ENCODE measurements around the gene GALNS. TPM values are rescaled to one million over a fixed set of nuclear protein-coding genes. Genes with fewer than 3 reads are reported as not detected.

Gene GALNS
- polyA plus RNA-seq, 1 donor from 2014 or later: 8.4 TPM

GRCh38 chr16:88809676-88810165, 47.0 kb downstream of the GALNS start:
- Mint-ChIP-seq H3K27ac (peak overlapping the region in 2 of 3 donors; percentile 81 to 89), H3K9me3 (no peaks in the 10 kb centered on the region), H3K4me1 (peaks cover 0 to 8% (median 6%) of the 10 kb centered on the region in 3 donors), H3K27me3 (no peaks in the 10 kb centered on the region), H3K36me3 (no peaks in the 10 kb centered on the region), H3K4me3 (peak overlapping the region in 2 of 4 donors; percentile 86 to 97)

- no peak overlapping the region for H3K27ac Mint-ChIP-seq
- peaks cover 0 to 8% (median 6%) of the 10 kb centered on the region in 3 donors for H3K4me1 Mint-ChIP-seq
- H3K9me3 Mint-ChIP-seq: no peaks in the 10 kb centered on the region
- peak overlapping the region in 2 of 4 donors; percentile 65 to 86 for H3K4me3 Mint-ChIP-seq
- H3K36me3 Mint-ChIP-seq: no peaks in the 10 kb centered on the region
- H3K27me3 Mint-ChIP-seq: no peaks in the 10 kb centered on the region
Measured at GRCh38 chr16:88809068-88809675, 47.6 kb downstream of the GALNS start.

- peak overlapping the region in 1 of 3 donors; percentile 65 for H3K27ac Mint-ChIP-seq
- H3K27me3 Mint-ChIP-seq: no peaks in the 10 kb centered on the region
- H3K4me3 Mint-ChIP-seq: peak overlapping the region in 1 of 4 donors; percentile 86
- H3K4me1 Mint-ChIP-seq: peaks cover 0 to 8% (median 0%) of the 10 kb centered on the region in 3 donors
- no peaks in the 10 kb centered on the region for H3K36me3 Mint-ChIP-seq
- H3K9me3 Mint-ChIP-seq: no peaks in the 10 kb centered on the region
Measured at GRCh38 chr16:88807626-88808453, 48.9 kb downstream of the GALNS start.

DNA sequence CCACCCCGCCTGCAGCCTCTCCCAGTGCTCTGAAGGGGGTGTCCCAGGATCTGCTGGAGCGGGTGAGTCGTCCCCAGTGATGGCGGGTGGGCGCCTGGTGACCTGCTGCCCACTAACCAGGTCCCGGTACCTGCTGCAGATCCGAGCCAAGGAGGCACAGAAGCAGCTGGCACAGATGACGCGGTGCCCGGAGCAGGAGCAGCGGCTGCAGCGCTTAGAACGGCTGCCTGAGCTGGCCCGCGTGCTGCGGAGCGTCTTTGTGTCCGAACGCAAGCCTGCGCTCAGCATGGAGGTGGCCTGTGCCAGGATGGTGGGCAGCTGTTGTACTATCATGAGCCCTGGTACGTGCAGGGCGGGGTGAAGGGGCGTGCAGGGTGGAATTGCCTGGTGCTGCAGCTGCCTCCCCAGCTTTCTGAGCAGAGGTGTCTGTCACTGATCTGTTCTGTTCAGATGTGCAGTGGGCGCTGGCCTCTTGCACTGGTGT, 49.6 kb downstream of the GALNS start:
- peak overlapping the region in 1 of 3 donors; percentile 28 for H3K27ac Mint-ChIP-seq
- no peaks in the 10 kb centered on the region for H3K9me3 Mint-ChIP-seq
- no peaks in the 10 kb centered on the region for H3K36me3 Mint-ChIP-seq
- peak overlapping the region in 1 of 4 donors; percentile 27 for H3K4me3 Mint-ChIP-seq
- H3K27me3 Mint-ChIP-seq: no peaks in the 10 kb centered on the region
- H3K4me1 Mint-ChIP-seq: peaks cover 0 to 7% (median 0%) of the 10 kb centered on the region in 3 donors

DNA sequence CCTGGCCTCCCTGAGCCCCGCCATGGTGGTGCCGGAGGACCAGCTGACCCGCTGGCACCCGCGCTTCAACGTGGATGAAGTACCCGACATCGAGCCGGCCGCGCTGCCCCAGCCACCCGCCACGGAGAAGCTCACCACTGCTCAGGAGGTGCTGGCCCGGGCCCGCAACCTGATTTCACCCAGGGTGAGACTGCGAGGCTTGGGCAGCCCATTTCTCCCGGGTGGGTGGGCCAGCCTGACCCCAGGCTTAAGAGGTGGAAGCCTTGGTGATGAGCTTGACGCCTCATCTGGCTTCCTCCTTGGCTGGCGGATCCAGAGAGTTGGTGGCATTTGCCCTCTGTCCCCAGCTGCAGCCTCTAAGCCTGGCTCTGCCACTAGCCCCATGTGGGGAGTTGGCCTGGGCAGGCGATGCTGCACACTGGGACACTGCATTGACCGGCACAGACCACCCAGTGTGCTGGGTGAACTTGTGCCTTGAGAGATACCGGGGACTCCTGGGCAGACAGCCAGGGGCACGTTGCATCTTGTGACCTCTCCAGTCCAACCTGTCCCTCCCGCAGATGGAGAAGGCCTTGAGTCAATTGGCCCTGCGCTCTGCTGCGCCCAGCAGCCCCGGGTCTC, 50.1 kb downstream of the GALNS start:
- Mint-ChIP-seq H3K4me3 (no peak overlapping the region), H3K27ac (no peak overlapping the region)

DNA sequence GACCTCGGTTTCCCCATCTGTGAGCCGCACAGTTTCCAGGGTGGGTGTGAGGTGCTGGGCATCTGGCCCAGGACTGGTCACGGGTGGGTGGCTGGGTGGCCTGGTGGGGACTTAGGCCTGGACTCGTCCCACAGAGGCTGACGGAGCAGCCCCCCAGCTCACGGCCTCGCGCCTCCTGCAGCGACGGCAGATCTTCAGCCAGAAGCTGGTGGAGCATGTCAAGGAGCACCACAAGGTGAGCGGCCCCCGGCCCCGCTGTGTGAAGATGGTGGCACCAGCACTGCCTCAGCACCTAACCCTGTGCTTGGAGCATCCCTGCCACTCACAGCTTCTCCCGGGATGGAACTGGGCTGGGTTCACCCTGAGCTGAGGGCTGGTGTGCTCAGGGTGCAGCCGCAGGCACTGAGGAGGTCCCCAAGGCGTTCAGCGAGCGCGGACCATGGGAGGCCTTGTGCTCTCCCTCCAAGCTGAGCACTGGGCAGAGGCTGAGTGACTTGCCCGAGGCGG, 50.8 kb downstream of the GALNS start:
- peaks cover 0 to 8% (median 3%) of the 10 kb centered on the region in 3 donors for H3K4me1 Mint-ChIP-seq
- no peaks in the 10 kb centered on the region for H3K9me3 Mint-ChIP-seq
- no peak overlapping the region for H3K27ac Mint-ChIP-seq
- H3K27me3 Mint-ChIP-seq: no peaks in the 10 kb centered on the region
- no peaks in the 10 kb centered on the region for H3K36me3 Mint-ChIP-seq
- H3K4me3 Mint-ChIP-seq: no peak overlapping the region

More for the DNA sequence above, 50.1 kb downstream of the GALNS start:
- Mint-ChIP-seq H3K27me3 (no peaks in the 10 kb centered on the region), H3K4me1 (peaks cover 0 to 5% (median 3%) of the 10 kb centered on the region in 3 donors), H3K36me3 (no peaks in the 10 kb centered on the region), H3K9me3 (no peaks in the 10 kb centered on the region)

GRCh38 chr16:88805340-88805715, 51.4 kb downstream of the GALNS start:
- Mint-ChIP-seq H3K27me3 (no peaks in the 10 kb centered on the region), H3K4me1 (peaks cover 2 to 7% (median 3%) of the 10 kb centered on the region in 3 donors), H3K9me3 (no peaks in the 10 kb centered on the region), H3K36me3 (no peaks in the 10 kb centered on the region), H3K27ac (no peak overlapping the region), H3K4me3 (peak overlapping the region in 1 of 4 donors; percentile 66)

DNA sequence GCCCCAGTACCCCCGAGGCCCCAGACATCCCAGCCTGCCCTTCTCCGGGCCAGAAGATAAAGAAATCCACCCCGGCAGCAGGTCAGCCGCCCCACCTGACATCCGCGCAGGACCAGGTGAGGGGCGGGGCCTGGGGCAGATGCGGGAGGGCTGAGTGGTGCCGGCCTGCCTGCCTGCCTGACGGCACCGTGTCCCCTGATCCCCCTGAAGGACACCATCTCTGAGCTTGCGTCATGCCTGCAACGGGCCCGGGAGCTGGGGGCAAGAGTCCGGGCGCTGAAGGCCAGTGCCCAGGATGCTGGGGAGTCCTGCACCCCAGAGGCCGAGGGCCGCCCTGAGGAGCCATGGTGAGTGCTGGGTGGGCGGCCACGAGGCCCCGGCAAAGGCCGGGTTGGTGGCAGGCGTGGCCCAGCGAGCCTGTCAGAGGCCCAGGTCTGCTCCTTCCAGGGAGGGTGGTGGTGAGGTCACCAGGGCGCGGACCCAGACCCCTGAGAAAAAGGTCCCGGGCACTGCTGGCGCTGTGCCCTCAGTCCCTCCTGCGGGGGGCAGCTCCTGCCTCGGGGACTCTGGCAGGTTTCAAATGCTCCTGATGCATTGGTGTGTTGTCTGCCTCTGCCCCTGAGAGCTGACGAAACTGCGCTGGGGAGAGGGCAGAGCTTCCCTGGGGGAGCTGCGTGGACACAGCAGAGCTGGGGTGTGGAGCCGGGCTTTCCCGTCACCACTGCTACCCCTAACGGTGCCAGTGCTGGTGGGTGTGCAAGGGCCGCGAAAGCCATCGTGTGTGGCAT, 52.0 kb downstream of the GALNS start:
- no peaks in the 10 kb centered on the region for H3K36me3 Mint-ChIP-seq
- no peaks in the 10 kb centered on the region for H3K9me3 Mint-ChIP-seq
- H3K4me1 Mint-ChIP-seq: peaks cover 3 to 6% (median 4%) of the 10 kb centered on the region in 3 donors
- no peaks in the 10 kb centered on the region for H3K27me3 Mint-ChIP-seq
- peak overlapping the region in 3 of 4 donors; percentile 9 to 78 (median 66) for H3K4me3 Mint-ChIP-seq
- peak overlapping the region in 1 of 3 donors; percentile 76 for H3K27ac Mint-ChIP-seq

GRCh38 chr16:88804173-88804551, 52.6 kb downstream of the GALNS start:
- Mint-ChIP-seq H3K27me3 (no peaks in the 10 kb centered on the region), H3K36me3 (no peaks in the 10 kb centered on the region), H3K4me1 (peaks cover 3 to 6% (median 4%) of the 10 kb centered on the region in 3 donors), H3K9me3 (no peaks in the 10 kb centered on the region), H3K4me3 (peak overlapping the region; percentile 8 to 78 (median 38)), H3K27ac (peak overlapping the region in 1 of 3 donors; percentile 76)

DNA sequence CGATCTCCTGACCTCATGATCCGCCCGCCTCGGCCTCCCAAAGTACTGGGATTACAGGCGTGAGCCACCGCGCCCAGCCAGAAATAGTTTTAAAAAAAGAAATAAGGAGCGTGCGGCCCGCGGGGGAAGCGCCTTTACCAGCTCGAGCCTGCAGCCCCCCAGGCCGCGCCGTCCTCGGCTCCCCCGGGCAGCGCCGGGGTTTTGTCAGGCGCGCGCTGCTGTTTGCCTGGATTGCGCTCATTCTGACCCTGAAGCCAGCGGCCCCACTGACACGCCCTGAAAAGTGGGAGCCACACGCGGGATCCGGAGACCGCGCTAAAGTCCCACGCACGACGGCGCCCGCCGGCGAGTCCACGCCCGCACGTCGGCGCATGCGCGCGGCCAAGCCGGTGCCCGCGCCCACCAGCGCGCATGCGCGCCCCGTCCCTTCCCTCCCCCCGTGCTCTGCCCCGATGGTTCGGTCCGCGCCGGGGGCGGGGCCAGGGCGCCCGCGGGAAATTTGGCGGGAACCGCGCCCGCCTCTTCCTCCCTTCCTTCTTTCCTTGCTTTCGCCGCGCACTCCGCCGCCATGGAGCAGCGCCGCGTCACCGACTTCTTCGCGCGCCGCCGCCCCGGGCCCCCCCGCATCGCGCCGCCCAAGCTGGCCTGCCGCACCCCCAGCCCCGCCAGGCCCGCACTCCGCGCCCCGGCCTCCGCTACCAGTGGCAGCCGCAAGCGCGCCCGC, 53.3 kb downstream of the GALNS start, which contains the start of gene CDT1:
Gene CDT1, plus strand, starts transcription at position 526 of the 724 bp plus-strand sequence. Its CDS starts 43 bp downstream, at position 569.
- Mint-ChIP-seq H3K36me3 (no peaks in the 10 kb centered on the region), H3K9me3 (no peaks in the 10 kb centered on the region), H3K27ac (peak within 1 kb of the TSS; percentile 88 to 95 (median 93)), H3K4me1 (peaks cover 3 to 6% (median 4%) of the 10 kb centered on the region in 3 donors), H3K4me3 (peak within 1 kb of the TSS; percentile 84 to 94 (median 92)), H3K27me3 (no peaks in the 10 kb centered on the region)

- no peaks in the 10 kb centered on the region for H3K36me3 Mint-ChIP-seq
- H3K27me3 Mint-ChIP-seq: no peaks in the 10 kb centered on the region
- no peaks in the 10 kb centered on the region for H3K9me3 Mint-ChIP-seq
- peak overlapping the region in 1 of 4 donors; percentile 76 for H3K4me3 Mint-ChIP-seq
- peak overlapping the region in 1 of 3 donors; percentile 95 for H3K27ac Mint-ChIP-seq
- peaks cover 3 to 6% (median 4%) of the 10 kb centered on the region in 3 donors for H3K4me1 Mint-ChIP-seq
Measured at GRCh38 chr16:88800277-88800592, 56.5 kb downstream of the GALNS start.

DNA sequence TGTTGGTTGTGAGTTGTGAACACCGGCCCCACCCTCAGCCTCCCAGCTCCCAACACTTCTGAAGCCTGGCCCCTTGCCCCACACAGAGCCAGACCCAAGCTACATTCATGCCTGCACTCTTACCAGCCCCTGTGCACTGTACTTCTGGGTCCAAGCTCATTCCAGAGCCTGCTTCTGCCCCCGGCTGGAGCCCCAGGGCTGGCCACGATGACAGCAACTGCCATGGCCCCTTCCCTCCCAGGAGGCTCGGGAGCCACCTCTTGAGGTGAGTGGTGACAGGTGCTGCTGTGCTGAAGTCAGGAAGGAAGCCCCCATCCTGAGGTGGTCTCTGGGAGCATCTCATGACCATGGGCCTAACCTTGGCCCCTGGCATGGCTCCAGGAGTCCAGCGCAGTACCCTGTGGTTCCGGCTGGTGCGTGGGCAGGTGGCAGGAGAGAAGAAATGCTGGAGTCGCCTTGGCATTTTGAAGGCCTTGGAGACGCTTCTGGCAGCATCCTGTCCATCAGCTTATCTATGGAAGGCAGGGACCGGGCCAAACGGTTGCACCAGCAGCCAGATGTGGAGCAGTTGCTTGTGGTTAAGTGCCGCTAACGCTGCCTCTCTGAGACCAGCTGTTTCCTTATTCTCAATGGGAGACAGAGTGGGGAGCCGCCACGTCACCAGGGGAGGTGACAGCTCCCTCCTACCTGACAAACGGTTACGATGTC, 57.0 kb downstream of the GALNS start:
- peaks cover 6 to 10% (median 9%) of the 10 kb centered on the region in 3 donors for H3K4me1 Mint-ChIP-seq
- H3K4me3 Mint-ChIP-seq: peak overlapping the region in 1 of 4 donors; percentile 76
- no peaks in the 10 kb centered on the region for H3K9me3 Mint-ChIP-seq
- no peaks in the 10 kb centered on the region for H3K36me3 Mint-ChIP-seq
- H3K27ac Mint-ChIP-seq: peak overlapping the region in 1 of 3 donors; percentile 95
- no peaks in the 10 kb centered on the region for H3K27me3 Mint-ChIP-seq

Data from IgD-negative memory B cell (primary cell).